Non-pigmented ciliary epithelial cell (primary cell): ENCODE measurements around the gene TMEM139.

Experiments used
- DNase-seq: peaks from one replicate; pipeline ENCODE4 v3.0.0-alpha.2; 2010; ENCODE audit warnings: low read depth

Gene TMEM139

DNA sequence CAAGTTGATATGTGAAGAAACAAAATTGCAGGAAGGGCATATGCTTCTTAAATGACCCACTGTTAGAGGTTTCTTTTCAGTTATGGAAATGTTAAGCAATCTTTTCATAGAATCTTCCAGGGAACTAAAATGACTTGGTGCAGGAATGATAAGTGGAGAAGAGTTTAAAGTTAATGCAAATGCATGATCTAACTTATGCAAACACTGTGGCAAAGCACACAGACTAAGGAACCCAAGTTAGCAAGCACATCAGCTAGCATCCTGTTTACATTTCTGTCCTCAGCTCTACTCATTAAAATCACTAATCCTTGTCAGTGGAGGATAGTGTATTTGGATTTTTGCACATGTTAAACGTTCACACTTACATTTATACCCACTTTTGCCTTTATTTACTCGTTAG, 40.5 kb downstream of the TMEM139 start:
- no peak for DNase-seq

DNA sequence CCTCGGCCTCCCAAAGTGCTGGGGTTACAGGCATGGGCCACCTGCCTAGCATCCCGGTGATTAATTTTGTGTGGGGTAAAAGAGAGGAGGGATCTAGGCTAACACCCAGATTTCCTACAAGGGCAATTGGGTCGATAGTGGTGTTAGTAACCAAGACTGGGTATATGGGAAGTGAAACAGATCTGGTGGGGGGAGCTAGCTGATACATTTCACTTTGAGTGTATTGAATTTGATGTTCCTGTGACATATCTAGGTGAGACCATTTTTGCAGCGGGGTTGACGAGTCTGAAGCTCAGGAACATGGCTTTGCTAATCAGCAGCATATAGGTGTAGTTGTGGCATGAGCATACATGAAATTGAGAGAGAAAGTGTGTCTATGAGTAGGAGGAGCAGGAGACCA, 43.1 kb downstream of the TMEM139 start:
- DNase-seq, result no peak

DNA sequence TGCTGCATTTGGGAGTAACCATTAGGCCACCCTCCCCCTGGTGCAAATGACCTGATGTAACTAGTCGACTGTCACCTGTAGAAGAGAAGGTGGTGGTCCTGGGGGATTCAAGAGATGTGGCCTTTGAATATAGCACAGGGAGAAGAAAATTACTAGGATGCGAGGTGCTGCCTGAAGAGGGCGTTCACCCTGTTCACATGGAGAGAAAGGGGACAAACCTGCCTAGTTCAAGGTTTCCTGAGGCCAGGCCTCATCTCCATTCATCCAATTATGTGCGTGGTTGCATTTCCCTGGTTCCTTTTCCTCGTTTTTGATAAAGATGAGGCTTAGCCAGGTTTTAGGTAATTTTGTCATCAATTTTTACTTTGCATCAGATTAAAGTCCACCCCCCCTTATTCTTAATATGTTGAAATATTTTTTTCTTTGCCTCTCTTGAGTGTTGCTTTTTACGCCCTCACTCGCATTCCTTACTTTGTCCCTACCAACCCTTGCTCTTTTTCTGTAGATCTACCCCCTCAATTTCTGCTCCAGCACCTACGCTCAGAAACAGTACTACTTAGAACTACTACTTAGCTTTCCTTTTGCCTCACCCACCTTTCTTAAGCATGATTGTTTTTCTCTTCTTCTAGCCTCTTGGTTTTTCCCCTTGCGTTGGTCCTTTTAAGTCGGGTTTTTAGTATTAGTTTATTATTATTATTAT, 44.9 kb downstream of the TMEM139 start:
- no peak for DNase-seq

DNA sequence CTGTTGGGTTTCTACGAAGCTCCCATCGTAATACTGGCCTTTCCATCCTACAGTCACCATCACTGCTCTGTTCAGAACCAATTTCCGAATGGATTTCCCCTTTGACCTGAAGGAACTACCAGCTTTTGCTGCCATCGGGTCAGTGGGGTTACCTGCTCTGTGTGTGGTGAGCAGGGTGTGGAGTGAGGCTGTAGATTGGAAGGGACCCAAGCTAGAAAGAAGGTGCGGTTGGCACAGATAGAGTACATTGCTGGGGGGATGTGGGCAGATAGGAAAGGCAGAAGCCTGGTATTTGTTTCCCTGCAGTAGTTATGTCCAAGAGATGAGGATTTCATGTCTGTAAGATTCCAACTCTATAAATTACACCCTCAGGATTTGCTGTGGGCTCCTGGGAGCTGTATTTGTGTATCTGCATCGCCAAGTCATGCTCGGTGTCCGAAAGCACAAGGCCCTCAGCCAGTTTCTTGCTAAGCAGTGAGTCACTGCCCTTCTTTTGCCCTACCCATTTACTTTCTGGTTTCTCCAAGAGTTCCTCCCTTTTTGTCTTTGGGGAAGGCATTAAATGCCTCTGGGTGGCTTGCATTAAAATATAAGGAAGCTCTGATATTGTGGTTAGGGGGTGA, 46.5 kb downstream of the TMEM139 start:
- peak; percentile 61 for DNase-seq

DNA sequence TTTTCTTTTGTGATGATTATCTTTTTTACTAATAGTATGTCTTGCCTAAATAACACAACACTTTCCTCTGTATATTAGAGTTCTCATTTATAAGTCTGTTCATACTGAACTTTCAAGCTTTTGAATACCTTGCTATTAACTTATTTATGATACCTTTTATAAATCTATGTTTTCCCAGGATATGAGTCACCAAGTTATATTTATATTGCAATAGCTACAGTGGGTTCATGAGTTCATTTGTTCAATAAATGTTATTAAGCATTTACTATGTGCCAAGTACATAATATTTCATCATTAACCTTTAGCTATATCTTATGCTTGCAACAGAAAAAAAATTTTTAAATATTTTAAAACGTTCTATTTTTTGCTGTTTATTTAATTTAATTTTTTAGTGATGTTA, 49.5 kb downstream of the TMEM139 start:
- DNase-seq, result no peak

DNA sequence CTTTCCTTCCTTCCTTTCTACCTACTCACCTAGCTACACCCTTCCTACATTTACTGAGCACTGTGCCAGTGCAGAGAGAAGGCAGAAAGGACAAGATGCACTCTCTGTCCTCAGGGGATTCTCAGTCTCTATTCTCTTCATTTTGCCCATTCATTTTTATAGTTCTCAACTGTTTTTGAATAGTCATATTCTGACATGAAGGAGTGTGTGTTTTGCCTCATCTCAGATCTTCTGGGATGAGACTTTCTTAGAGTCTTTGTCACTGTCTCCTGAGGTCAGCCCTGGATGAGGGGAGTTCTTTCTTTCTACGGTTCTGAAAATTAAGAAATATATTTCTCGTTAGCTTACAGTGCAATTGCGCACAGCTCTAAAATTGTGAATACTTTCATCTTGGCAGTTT, 52.5 kb downstream of the TMEM139 start:
- DNase-seq, result no peak
